NB4 (cell line): ENCODE data around the gene GABBR1.

Source experiments
- DNase-seq: peaks from one replicate; pipeline ENCODE4 v3.0.0; 2010; ENCODE audit warnings: low read depth
- H3K4me3 ChIP-seq: one replicate; pipeline ENCODE4 v1.5.1; 2011; ENCODE audit warnings: mild to moderate bottlenecking, low read depth, low read length, moderate library complexity
- MYC ChIP-seq: IDR thresholded peaks from 2 replicates; pipeline ENCODE4 v1.6.1; 2011; ENCODE audit warnings: low read depth, low read length
- POLR2A ChIP-seq: IDR thresholded peaks from 2 replicates; pipeline ENCODE4 v1.6.1; 2011; ENCODE audit warnings: mild to moderate bottlenecking; ENCODE audit not compliant: insufficient read length; ENCODE audit errors: extremely low read depth
- TF ChIP-seq, protein P1 (sequence below): IDR thresholded peaks from one replicate; pipeline ENCODE4 v1.5.1; 2012; ENCODE audit warnings: low read depth, low read length
- TF ChIP-seq, protein P2 (sequence below): IDR thresholded peaks from 2 replicates; pipeline ENCODE4 v1.6.1; 2011; ENCODE audit warnings: low read depth, low read length

The GABBR1 gene

DNA sequence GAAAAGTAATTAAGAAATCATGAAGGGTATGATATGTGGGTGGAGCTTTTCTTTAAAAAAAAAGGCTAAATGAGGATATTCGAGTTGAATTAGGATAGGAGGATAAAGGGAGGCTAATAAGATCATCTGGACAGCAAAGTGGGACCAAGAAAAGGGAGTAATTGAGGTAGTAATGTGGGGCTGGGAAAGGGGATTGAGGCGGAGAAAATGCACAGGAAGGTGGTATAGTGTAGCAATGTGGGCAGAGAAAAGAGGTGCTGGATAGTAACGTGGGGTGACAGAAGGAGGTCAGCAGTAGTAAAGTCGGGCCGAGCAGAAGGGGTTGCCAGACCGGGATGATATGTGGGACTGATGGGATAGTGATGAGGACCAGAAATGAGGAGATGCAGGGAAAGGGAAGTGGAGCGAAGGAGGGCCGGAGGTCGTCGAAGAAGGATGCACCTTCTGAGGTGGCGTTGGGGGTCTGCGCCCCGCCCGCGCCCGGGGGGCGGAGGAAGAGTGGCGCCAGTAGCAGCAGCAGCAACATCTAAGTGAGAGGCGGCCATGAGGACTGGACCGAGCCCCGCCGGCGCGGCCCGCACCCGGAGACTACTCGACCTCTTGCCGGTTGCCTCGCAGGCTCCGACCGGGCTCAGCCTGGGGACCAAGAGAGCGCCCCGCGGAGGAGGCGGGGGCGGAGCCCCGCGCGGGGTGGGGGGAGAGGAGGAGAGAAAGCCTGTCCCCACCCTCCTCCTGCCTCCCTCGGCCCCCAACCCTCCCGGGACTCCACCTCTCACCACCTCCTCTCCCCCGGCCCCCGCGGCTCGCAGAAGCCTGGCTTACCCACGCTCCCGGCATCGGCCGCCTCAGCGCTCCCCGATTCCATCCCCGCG lies 887 bp downstream of the GABBR1 start:
- TF ChIP-seq POLR2A (no peak), MYC (no peak)
- TF ChIP-seq, protein P1, sequence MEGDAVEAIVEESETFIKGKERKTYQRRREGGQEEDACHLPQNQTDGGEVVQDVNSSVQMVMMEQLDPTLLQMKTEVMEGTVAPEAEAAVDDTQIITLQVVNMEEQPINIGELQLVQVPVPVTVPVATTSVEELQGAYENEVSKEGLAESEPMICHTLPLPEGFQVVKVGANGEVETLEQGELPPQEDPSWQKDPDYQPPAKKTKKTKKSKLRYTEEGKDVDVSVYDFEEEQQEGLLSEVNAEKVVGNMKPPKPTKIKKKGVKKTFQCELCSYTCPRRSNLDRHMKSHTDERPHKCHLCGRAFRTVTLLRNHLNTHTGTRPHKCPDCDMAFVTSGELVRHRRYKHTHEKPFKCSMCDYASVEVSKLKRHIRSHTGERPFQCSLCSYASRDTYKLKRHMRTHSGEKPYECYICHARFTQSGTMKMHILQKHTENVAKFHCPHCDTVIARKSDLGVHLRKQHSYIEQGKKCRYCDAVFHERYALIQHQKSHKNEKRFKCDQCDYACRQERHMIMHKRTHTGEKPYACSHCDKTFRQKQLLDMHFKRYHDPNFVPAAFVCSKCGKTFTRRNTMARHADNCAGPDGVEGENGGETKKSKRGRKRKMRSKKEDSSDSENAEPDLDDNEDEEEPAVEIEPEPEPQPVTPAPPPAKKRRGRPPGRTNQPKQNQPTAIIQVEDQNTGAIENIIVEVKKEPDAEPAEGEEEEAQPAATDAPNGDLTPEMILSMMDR = no peak
- TF ChIP-seq, protein P2, sequence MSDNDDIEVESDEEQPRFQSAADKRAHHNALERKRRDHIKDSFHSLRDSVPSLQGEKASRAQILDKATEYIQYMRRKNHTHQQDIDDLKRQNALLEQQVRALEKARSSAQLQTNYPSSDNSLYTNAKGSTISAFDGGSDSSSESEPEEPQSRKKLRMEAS = no peak
- DNase-seq = no peak
- H3K4me3 ChIP-seq = no peak overlapping the region

DNA sequence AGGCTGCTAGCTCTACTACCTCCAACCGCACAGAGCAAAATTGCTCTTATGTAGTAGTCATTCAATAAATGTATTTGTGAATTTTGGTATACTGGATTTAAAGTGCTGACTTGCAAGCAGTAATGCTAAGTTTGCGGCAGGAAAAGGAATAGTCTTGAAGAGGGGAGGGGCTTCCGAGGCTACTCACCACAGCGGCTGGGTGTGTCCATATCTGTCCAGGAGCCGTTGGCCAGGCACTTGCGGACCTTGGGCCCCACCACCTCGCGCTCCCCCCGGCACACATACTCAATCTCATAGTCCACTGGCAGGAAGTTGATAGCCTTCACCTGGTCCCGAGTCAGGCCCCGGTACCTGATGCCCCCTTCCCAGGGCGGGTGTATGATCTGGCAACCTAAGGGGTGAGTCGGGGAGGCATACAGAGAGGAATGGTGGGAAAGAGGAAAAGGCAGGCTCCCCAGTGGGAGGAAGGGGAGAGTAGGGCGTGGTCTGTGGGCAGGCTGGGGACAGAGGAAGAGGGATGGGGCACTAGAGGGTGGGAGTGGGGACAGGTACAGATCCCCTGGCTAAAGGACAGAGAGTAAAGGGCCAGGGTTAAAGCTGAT lies 1.7 kb downstream of the GABBR1 start:
- DNase-seq = no peak
- H3K4me3 ChIP-seq = no peak overlapping the region
- TF ChIP-seq, protein P1 = no peak
- TF ChIP-seq MYC = no peak
- no peak for TF ChIP-seq POLR2A
- TF ChIP-seq, protein P2 = no peak

DNA sequence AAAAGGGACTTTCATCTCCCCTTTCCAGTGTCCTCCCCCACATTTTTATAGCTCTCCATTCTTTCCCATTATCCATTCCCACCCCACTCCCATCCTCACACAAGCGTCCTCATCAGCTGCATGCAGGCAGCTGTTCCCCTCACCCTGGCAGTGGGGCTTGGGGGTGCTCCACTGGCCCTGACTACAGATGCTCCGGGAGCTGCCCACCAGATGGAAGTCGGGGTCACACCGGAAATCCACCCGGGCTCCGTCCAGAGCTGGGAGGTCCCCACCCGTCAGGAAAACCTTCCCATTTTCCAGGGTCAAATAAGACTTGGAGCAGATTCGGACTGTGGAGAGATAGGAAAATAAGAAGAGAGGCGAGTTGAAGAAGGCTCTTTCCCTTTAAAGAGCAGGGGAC lies 2.7 kb downstream of the GABBR1 start:
- DNase-seq = no peak
- no peak overlapping the region for H3K4me3 ChIP-seq
- TF ChIP-seq, protein P1 = no peak
- TF ChIP-seq POLR2A (no peak), MYC (no peak)
- TF ChIP-seq, protein P2 = no peak

DNA sequence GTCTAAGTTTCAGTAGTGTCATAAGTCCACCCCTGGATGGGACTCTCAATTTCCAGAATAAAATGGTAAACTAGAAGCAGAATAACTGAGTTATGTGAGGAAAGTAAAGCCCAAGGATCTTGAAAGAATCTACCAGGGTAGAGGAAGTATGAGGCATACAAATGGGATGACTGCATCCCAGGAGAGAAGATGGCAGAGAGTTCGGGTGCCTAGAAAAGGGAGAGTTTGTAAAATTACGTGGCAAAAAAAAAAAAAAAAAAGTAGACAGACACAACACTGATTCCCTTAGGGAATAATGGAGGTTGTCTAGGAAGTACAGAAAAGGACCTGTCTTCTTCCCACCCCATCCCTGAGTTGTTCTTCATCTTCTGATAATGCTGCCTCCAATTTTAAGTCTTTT lies 3.4 kb downstream of the GABBR1 start:
- TF ChIP-seq MYC (no peak), POLR2A (no peak)
- TF ChIP-seq, protein P1 = no peak
- TF ChIP-seq, protein P2 = no peak
- DNase-seq = no peak
- no peak overlapping the region for H3K4me3 ChIP-seq

DNA sequence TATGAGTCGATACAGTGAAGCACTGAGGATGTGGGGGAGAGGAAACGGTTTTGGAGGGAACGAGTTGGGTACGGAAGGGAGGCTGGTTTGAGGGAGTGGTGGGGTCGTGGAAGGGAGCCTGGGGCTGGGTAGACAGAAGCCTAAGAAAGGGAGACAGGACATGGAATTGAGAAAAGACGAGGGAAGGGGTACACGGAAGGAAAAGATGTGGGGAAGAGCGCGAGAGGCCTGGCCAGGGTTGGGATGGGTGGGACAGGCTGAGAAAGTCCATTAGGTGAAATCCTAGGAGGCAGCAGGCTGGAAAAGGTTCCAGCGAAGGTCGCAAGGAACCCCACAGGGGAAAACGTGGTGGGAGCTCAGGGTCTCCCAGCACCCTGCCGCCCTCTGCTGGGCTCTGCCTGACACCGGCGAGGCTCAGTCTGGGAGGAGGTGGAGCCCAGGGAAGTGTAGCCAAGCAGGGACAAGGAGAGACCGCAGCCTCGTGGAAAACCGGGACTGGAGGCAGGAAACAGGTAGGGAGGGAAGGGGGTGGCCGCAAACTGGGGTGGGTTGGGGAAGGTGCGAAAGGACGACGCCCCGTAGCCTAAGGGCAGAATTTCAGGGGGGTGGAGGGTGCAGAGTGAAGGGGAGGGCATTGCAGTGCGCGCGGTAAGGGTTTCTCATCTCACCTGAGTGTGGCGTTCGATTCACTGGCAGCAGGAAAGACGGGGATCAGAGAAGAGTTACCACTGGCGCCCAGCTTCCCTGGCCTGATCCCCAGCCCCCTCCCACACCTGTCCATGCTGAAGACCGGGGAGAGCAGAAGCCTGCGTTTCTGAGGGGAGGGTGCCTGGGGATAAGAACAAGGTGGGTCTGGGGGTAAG lies 4.3 kb downstream of the GABBR1 start:
- TF ChIP-seq, protein P2 = no peak
- TF ChIP-seq, protein P1 = peak; percentile 47
- no peak overlapping the region for H3K4me3 ChIP-seq
- DNase-seq = peak; percentile 42
